HTR-8/SVneo (cell line): ENCODE measurements around the gene CMC1.
A peak's percentile ranks its signal among the peaks of the same experiment; 100 is the strongest.
"Not testable (repeated sequence)": the region's sequence is repeated elsewhere in the genome, so short reads cannot be mapped to it uniquely, and the experiment has no call there.

Experiments used
- DNase-seq: peaks from one replicate; pipeline ENCODE4 v3.0.0; 2011; ENCODE audit warnings: low spot score, mixed read lengths; ENCODE audit not compliant: insufficient read length
- FAIRE-seq: peaks from 2 replicates; lab custom pipeline; 2011; peaks lifted over from hg19 to GRCh38; lab: Jason Lieb, UNC

CMC1 gene

DNA sequence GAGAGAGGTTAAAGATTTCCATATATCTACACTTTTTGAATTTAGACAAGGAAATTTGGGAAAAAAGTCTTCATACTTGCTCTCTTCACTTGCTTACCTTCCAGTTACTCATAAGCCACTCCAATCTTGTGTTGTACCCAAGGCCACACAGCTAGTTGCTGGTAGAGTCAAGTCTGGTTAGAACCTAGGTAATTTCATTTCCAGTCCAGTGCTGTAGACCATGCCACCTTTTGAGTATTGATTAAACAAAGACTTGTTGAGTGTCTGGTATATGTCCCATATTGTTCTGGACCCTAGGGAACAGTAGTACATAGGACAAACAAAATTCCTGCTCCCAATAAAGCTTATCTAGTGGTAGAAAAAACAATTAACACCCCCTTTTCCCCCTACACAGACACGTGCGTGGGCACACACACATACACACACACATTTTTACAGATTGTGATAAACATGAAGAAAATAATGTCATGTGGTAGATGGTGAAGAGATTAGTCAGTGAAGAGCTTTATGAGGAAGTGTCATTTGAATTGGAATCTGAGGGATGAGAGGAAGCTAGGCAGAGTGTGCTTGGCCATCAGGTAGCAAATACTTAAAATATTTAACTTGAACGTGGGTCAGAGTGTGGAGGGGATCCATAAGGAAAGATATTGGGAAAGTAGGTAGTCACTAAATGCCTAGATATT lies 2.1 kb downstream of the CMC1 start:
- DNase-seq, result no peak
- FAIRE-seq, result no peak

DNA sequence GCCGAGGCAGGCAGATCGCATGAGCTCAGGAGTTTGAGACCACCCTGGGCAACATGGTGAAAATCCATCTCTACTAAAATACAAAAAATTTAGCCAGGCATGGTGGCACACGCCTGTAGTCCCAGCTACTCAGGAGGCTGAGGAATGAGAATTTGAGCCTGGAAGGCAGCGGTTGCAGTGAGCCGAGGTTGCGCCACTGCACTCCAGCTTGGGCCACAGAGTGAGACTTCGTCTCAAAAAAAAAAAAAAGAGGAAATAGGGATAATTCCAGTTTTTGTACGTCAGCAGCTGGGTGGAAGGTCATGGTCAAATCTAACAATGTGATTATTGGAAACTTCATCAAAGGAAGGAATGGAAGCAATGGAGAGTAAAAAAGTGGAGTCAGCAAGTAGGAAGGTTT lies 3.1 kb downstream of the CMC1 start:
- no peak for FAIRE-seq
- DNase-seq, result no peak

DNA sequence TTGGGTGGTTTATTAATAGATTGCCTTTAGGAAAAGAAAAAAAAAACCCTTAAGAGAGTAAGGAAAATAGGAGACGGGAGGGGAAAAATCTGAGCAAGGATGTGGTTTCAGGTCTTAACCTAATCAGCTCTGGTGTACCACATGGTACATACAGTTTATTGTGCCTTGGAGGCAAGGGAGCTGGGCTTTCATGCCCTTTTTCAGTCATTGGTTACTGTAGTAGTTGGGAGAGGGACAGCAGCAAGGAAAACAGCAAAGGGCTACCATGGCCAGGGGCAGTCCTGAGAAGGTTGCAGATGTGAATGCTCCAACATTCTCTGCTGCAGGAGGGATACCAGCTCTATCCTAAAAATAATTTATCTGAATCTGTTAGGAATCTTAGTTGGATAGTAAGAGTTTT lies 5.9 kb downstream of the CMC1 start:
- no peak for FAIRE-seq
- no peak for DNase-seq

DNA sequence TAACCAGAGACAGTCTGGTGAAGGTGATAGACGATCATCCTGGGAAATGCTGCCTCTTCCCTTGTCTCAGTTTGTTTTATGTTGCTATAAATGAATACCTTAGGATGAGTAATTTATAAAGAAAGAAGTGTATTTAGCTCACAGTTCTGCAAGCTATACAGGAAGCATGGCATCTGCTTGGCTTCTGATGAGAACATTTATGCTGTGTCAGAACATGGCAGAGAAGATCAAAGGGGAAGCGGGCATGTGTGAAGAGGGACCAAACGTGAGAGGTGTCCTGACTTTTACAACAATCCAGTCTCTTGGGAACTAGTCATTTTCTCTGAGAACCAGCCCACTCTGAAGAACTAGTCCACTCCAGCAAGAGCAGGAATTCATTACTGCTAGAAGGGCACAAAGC lies 9.6 kb downstream of the CMC1 start:
- no peak for DNase-seq
- no peak for FAIRE-seq

DNA sequence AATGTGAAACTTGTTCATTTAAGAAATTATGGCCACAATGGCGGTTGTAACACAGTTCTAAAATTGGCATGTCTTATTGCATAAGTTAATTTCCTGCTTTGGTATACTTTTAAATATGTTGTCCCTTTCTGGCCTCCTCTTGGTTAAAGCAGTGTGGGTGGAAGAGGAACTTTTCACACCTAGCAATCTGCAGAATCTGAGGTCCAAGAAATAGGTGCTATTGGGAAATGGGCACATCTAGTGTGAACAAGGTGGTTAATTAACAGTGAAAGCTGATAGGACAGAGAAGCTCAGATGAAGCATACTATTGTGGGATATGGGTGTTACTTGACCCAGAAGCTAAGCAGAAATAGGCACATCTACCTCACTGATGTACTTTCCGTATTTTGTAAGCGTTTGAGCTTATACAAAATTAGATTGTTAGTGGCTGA lies 10.6 kb downstream of the CMC1 start:
- DNase-seq (no peak), FAIRE-seq (no peak)

DNA sequence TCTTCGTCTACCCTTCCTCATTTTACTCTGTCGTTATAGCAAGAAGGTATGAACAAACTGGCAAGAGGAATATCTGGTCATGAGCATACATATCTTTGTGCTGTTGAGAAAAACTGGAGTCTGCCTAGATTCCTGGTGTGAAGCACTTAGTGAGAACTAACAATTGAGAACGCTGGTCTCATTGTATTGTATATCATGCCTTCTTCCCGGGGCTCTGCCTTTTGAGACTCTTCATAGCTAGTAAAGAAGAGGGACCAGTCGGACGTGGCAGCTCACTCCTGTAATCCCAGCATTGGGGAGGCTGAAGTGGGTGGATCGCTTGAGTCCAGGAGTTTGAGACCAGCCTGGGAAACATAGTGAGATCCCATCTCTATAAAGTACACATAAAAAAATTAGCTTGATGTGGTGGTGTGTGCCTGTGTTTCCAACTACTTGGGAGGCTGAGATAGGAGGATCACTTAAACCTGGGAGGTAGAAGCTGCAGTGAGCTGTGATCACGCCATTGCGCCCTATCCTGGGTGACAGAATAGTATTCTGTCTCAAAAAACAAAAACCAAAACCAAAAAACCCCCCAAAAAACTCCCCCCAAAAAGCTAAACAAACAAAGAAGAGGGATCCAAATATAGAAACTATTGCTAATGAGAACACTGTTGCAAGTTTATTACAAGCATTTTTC lies 11.8 kb downstream of the CMC1 start:
- no peak for FAIRE-seq
- DNase-seq, result no peak

DNA sequence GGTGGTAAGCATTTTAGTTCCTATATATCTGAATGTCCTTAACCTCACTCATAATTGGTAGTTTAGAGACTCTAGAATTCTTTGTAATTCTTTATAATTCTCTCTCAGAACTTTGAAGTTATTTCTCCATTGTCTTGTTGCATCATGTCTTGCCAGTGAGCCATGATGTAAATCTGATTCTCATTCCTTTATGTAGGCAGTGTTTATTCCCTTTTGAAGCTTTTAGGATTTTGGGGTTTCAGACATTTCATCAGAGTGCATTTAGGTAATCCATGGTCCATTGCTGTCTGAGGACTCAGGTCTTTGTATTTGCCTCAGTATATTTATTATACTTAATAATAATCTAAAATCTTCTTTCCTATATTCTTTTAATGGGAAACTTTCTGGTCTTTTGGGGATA lies 20.6 kb downstream of the CMC1 start:
- no peak for DNase-seq
- FAIRE-seq, result no peak

DNA sequence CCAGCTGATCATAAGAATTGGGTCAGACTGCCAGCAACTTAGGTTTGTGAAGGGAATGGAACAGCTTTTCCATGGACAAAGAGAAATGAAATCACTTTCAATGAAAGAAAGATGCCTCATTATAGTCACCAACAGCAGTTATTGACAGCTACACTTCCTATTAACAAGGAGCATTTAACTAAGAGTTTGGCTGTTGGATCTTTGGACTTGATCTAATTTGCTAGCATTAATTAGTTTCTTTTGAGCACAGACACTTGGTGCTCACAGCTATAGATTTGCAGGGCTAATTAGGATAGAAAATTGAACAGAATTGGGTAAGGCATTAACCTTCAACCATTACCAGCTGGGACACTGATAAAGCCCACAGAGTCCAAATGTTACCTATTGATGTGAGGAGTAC lies 24.2 kb downstream of the CMC1 start:
- no peak for DNase-seq
- FAIRE-seq, result no peak

DNA sequence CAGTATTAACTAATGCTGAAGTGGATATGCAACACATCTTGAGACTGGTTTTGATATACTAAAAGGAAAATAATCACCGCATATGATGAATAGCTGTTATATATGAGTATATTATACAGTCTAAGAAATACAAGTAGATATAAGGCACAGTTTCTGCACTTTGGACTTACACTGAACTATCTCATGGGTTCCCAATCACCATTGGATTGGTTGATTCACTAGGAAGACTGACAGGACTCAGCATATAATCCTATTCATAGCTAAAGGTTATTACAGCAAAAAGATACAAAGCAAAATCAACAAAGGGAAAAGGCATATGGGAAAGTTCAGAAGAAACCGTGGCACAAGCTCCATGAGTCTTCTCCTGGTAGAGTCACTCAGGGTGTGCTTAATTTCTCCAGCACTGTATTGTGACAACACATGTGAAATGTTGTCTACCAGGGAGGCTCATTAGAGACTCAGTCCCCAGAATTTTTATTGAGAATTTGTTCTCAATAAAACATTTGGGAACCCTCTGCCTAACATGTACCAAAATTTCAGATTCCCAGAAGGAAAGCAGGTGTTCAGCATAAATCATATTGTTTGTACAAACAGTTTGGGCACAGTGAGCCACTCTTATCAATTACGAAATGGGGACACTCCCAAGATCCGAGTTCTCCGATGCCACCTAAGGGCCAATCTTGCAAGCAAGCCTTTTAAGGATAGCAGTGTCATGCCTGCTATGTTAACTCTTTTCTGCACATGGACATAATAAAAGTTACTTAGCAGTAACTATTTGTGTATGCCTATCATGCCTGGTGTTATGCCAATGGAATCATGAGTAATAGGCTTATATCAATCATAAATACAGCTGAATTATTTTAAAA lies 26.8 kb downstream of the CMC1 start:
- FAIRE-seq, result no peak
- no peak for DNase-seq

DNA sequence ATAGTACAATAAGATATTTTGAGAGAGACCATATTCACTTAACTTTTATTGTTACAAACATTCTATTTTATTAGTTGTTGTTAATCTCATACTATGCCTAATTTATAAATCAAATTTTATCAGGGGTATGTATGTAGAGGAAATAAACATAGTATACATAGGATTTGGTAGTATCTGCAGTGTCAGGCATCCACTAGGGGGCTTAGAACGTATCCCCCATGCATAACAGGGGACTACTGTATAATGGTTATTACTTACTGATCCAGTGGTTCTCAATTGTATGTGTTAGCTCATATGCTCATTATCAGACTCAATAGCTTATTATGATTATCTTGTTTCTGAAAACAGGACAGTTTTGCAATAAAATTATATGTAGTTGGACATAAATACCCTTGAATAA lies 27.6 kb downstream of the CMC1 start:
- no peak for FAIRE-seq

DNA sequence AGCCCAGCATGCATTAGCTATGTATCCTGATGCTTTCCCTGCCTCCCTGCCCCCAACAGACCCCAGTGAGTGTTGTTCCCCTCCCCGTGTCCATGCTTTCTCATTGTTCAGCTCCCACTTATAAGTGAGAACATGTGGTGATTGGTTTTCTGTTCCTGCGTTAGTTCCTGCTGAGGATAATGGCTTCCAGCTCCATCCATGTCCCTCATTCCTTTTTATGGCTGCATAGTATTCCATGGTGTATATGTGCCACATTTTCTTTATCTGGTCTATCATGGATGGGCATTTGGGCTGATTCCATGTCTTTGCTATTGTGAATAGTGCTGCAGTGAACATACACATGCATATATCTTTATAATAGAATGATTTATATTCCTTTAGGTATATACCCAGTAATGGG lies 28.5 kb downstream of the CMC1 start:
- not testable (repeated sequence) for FAIRE-seq, DNase-seq

More for the DNA sequence above, 27.6 kb downstream of the CMC1 start:
- DNase-seq, result no peak

DNA sequence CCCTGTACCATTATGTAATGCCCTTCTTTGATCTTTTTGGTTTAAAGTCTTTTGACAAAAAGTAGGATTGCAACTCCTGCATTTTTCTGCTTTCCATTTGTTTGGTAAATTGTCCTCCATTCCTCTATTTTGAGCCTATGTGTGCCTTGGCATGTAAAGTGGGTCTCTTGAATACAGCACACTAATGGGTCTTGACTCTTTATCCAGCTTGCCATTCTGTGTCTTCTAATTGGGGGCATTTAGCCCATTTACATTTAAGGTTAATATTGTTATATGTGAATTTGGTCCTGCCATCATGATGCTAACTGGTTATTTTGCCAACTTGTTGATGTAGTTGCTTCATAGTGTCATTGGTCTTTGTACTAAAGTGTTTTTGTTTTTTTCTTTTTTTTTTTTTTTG lies 32.4 kb downstream of the CMC1 start:
- FAIRE-seq (no peak), DNase-seq (no peak)

DNA sequence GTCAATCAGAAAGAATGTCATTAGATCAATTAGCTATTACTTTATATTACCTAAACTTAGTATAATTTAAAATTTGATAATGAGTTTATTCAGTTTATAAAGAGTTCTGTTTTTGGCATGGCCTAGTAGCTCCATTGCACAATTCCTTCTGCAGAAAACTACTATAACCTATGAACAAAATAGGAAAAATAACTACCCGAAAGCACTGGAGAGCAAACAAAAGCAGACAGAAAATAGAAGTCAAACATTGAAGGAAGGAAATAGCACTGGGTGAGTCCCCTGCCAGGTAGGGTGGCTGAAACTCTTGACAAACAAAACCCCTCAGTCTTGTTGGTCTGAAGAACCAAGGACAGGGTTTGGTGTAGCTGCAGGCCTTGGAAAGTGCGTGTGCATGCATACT lies 37.5 kb downstream of the CMC1 start:
- DNase-seq (no peak), FAIRE-seq (no peak)

DNA sequence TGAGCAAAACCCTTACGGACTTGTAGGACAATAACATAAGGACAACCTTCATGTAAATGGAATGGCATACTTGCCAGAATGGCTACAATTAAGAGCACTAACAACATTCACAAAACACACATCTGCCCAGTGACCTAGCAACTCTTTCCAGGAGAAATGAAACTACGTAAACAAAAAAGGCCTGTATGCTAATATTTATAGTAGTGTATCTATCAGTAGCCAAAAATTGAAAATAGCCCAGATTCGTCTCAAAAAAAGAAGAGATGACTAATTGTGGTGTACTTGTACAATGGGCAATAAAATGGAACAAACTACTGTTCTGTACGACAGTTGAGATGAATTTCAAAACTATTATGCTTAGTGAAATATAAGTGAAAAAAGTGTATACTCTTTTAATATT lies 38.4 kb downstream of the CMC1 start:
- DNase-seq (no peak), FAIRE-seq (no peak)

DNA sequence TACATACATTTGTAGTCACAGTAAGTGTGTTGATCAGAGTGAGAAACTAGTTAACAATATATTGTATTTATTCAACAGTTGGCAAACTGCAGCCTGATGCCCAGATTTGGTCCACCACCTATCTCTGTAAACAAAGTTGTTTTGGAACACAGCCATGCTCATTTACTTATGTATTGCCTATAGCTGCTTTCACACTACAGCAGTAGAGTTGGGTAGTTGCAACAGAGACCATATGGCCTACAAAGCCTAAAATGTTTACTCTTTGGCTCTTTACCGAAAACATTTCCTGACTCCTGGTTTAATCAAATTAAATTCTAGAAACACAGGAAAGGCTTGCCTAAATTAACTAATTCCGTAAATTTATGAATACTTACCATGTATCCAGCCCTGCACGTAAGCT lies 39.4 kb downstream of the CMC1 start:
- DNase-seq, result no peak
- no peak for FAIRE-seq

DNA sequence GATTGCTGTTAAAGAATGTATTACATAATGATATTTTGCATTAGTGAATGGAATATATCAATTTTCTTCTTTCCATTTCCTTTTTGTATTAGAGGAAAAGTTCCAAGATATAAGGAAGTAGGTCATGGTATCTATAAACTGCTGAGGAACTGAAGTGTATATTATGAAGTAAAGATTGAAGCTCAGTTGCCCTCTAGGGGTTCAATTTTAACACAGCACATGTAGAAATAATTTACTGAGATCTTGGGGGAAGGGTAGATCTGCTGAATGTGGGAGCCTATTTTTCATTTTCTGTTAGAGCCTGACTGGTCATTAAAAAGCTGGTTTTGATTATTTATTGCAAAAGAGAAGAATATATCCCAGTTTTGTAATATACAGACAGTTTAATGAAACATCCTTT lies 45.2 kb downstream of the CMC1 start:
- FAIRE-seq (no peak), DNase-seq (peak; percentile 19)

DNA sequence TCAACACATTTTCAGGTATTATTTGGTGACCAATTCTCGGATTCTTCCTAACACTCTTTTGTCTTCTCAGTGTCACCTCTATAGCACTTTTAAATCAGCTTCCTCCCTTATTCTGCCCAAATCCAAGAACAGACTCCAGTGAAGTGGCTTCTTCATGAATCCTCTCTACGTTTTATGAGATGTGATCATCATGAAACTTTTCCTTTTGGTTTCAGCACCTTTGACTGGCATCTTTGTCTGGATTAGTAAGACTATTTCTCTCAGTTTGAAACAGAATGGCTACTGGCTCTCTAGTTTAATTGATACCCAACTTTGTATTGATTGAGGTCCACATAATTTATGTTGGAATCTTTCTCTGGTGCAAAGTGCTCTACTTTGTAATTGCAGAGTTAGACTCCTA lies 45.6 kb downstream of the CMC1 start:
- FAIRE-seq, result no peak

DNA sequence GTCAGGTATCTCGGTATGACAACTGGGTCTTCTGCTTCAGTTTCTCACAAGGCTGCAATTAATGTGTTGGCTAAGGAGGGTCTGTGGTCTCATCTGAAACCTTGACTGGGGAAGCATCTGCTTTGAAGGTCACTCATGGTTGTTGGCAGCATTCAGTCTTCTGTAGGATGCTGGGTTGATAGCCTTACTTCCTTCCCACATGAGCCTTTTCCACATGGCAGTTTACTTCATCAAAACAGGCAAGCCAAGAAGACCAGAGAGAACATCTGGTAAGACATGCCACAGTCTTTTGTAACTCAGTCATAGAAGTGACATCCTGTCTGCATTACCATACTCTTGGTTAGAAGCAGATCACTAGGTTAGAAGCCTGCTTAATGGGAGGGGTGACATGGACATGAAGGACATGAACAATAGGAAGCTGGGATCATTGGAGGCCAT lies 49.5 kb downstream of the CMC1 start:
- FAIRE-seq, result no peak
- no peak for DNase-seq

More for the DNA sequence above, 45.6 kb downstream of the CMC1 start:
- no peak for DNase-seq

DNA sequence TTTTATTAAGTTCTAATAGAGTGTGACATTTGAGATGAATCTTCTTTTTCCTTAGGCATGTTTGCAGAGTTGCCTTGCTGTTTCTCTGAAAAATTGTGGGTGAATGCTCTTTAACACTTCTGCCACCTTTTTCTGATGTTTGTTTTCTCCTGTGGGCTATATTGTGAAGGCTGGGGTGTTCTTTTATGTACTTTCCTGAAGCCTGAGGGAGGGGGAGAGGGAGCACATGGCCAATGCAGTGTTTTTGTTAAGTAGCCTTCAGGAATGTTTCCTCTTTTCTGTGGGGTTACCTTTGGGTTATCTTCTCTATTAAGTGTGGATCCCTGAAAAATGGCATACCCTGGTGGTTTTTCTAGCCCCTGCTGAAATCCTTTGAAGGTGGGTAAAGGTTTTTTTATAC lies 50.2 kb downstream of the CMC1 start:
- FAIRE-seq, result no peak
- DNase-seq, result no peak

DNA sequence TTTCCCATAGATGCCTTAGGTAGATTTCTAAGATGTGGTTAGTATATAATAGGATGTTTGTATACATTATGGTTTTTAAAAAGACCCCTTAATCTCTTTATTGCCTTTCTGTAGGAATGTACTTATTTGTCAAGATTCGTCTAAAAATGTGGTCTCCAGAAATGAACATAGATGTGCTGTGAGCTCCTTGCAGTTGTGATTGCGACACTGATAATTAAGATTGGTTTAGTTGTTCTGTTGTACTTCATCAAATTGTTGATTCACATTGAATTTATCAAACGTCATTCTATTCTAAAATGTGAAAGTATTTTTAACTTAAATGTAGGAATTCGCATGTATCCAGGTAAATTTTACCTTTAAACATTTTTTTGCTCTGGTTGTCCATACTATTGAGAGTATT lies 51.2 kb downstream of the CMC1 start:
- FAIRE-seq (no peak), DNase-seq (no peak)
